SU-DHL-6 (cell line): Measurements from ENCODE around the gene NINJ2.

ENCODE experiments used
- CTCF ChIP-seq: fragments of 200-600 bp; sonication (generic); IDR thresholded peaks from one replicate; pipeline ENCODE4 v1.5.1; 2017; ENCODE audit warnings: antibody characterized with exemption, mild to moderate bottlenecking, low read length, moderate library complexity; ENCODE audit not compliant: insufficient read depth, poor library complexity, severe bottlenecking
- EZH2phosphoT487 ChIP-seq: fragments of 200-600 bp; sonication (generic), shearing (Covaris generic); conservative IDR thresholded peaks from 2 replicates; pipeline ENCODE4 v1.6.1; 2018; ENCODE audit warnings: mild to moderate bottlenecking, antibody characterized with exemption, low read length, moderate library complexity, mixed read lengths

- TF ChIP-seq CTCF (no peak), EZH2phosphoT487 (no peak)
Observed at GRCh38 chr12:562634-563033, 100.6 kb downstream of the NINJ2 start.
